ENCODE results near the gene LAMB1. TPM values are rescaled to one million over a fixed set of nuclear protein-coding genes. Genes with fewer than 3 reads are reported as not detected.

Gene LAMB1
- total RNA-seq, 4 donors from 2014 or later: 406 to 668 (median 535) TPM

DNA sequence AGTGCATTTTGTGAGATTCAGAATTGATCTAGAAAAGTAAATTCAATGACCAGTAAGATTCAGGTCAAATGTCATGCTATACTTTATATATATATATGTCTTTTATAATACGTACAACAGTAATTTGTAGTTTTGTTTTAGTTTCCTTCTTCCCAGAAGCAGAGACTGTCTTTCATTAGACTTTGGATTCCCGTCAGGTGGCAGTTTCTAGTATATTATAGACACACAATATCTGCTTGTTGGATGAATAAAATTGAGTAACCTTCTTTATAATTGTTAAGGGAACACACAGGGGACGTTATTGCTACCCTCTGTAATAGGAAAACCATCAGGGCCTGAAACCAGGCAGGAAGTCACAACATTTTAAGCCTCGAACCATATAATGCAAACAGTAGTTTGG lies 5.3 kb upstream of the LAMB1 start:
- TF ChIP-seq, protein P1, sequence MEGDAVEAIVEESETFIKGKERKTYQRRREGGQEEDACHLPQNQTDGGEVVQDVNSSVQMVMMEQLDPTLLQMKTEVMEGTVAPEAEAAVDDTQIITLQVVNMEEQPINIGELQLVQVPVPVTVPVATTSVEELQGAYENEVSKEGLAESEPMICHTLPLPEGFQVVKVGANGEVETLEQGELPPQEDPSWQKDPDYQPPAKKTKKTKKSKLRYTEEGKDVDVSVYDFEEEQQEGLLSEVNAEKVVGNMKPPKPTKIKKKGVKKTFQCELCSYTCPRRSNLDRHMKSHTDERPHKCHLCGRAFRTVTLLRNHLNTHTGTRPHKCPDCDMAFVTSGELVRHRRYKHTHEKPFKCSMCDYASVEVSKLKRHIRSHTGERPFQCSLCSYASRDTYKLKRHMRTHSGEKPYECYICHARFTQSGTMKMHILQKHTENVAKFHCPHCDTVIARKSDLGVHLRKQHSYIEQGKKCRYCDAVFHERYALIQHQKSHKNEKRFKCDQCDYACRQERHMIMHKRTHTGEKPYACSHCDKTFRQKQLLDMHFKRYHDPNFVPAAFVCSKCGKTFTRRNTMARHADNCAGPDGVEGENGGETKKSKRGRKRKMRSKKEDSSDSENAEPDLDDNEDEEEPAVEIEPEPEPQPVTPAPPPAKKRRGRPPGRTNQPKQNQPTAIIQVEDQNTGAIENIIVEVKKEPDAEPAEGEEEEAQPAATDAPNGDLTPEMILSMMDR (IDR thresholded peaks at IDR 0.05): no peak
- DNase-seq (ENCODE audit: low spot score): no peak
- no peak for ATAC-seq (ENCODE audit: low FRiP score)

DNA sequence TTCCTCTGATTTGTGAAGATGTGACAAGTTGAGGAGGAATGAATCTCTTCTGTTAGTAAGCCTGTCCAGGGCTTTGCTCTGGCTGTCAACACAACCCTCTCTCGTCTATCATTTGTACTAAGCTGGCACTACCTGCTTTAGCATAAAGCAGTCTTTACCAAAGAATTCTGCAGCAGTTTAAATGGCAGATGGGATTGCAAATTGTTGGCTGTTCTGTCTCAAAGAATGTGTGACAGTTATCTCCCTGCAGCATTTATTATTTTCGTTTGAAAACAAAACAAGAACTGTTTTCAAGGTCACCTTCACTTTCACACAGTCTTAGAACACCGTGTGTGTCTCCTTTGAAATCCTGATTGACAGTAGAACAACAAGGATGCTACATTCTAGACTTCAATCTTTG lies 4.8 kb upstream of the LAMB1 start:
- ATAC-seq (ENCODE audit: low FRiP score): no peak

DNA sequence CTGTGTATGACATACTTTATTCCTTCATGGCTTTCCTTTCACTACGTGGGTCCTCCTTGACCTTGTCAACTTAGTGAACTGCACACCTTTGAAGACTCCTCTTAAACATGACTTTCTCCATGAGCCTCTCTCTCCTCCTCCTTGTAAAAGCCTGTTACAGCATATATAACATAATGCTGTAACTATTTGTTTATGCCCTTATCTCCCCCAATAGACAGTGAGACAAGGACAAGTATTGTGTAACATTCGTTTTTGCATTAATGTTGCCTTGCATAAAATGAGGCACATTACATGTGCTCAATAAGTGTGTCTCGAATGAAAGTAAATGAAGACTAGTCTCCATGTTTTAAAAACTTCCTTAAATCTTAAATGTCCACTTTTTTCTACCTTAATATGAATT lies 4.3 kb upstream of the LAMB1 start:
- ATAC-seq (ENCODE audit: low FRiP score): no peak
- TF ChIP-seq, protein P1 (IDR thresholded peaks at IDR 0.05): no peak
- no peak for DNase-seq (ENCODE audit: low spot score)

More for the DNA sequence above, 4.8 kb upstream of the LAMB1 start:
- no peak for DNase-seq (ENCODE audit: low spot score)
- TF ChIP-seq, protein P1 (IDR thresholded peaks at IDR 0.05): no peak

DNA sequence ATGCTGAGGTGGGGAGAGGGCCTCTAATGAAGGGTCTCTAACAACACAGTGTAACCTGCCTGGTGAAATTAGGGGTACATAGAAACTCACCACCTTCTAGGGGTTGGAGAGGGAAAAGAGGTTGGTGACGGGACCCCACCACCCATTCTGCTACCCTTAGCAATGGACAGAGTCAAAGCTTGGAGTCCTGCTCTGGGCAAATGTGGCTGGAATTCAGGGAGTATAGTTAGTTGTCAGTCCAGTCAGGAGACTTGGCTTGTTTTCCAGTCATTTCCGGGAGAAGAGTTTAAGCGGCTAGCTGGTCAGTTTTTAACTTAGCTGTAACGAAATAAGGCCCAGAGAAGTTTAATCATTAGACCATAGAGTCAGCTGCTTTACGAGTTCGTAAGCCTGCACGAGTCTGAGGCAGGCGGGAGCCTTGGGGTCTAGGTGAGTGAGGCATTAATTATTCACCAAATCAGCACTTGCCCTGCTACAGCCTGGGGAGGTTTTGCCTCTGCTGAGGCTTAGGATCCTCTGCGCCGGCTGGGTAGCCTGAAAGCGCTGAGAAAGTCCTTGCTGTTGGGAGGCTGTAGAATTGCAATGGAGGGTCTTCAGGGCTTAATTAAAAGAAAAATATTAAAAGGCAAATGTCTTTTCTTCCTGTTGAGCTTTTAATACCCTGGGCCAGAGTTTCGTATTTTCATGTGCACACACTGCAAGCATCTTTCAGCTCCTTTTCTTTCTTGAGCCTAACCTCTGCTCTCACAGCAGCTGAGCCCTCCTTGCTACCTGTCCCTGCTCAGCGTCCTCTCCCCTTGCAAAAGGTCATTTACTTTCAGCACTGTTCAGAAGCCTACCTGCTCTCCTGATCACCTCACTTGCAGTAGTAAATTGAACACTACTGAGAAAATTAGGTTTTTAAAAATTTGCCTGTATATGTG lies 1.5 kb upstream of the LAMB1 start:
- no peak for DNase-seq (ENCODE audit: low spot score)
- peak; percentile 67 for ATAC-seq (ENCODE audit: low FRiP score)
- TF ChIP-seq, protein P1 (IDR thresholded peaks at IDR 0.05): no peak

DNA sequence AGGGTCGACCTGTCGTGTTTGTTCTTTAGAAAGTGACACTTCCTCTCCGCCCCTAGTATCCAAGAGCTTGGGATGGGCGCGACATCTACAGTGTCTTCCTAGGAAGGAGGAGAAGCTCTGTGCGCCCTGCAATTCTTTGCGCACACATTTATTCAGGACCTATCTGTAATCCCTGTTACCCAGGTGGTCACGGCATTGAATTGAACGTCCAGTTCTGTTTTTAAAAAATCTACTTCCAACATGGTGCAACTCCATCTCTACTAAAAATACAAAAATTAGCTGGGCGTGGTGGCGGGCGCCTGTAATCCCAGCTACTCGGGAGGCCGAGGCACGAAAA lies 606 bp upstream of the LAMB1 start:
- DNase-seq (ENCODE audit: low spot score): no peak
- TF ChIP-seq, protein P1 (IDR thresholded peaks at IDR 0.05): no peak

DNA sequence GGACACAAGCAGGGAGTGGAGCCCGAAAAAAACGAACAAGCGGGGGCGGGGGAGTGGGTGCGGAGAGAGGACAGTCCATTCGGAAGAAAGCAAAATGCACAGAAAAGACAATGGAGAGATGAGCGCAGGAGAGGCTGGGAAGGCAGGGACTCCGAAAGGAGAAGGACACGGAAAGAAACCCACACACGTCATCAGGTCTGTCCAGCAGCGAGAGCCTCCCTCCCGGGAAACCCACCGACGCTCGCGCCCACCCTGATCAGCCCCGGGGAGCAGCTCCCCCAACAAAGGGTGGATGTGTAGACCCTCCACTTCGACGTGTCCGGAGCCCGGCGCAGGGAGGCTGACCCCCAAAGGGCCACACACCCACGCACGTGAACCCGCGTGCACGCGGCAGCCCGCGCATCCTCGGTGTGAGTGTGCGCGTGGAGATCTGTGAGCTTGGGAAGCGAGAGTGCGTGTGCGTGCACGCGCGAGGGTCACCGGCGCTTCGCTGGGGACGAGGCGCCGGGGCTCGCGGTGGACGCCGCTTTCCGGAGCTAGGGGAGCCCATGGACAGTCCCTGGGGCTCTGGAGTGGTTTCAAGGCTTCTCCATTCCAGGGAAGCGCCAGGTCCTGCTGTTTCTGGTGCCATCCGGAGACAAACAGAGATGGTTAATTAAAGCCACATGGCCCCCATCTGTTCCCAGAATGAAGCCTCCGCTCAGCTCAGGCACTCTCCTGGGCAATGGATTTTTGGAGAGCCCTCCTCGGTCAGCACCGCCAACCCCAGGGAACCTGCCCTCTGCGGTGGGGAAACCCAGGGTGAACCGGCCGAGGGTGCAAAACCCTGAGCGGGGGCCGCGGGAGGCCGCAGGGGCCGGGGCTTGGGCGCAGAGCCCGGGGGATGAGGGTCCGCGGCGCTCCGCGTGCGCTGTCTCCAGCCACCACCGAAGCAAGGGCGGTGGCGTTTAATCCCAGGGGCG lies 916 bp downstream of the LAMB1 start:
- ATAC-seq (ENCODE audit: low FRiP score) (no peak), DNase-seq (ENCODE audit: low spot score) (no peak)
- TF ChIP-seq, protein P1 (IDR thresholded peaks at IDR 0.05): no peak

More for the DNA sequence above, 606 bp upstream of the LAMB1 start:
- no peak for ATAC-seq (ENCODE audit: low FRiP score)
